ENCODE results near the gene CPEB2.
A peak's percentile ranks its signal among the peaks of the same experiment; 100 is the strongest.

Gene CPEB2

GRCh38 chr4:15001869-15002658 is at the start of gene CPEB2:
CPEB2 (plus strand) TSS chr4:15002481; CDS start chr4:15002674, 193 bp downstream.
- peak; percentile 83 for DNase-seq (ENCODE audit: low read depth)

GRCh38 chr4:14958436-14958835 is 43.8 kb upstream of the CPEB2 start:
- DNase-seq (ENCODE audit: low read depth), result no peak

GRCh38 chr4:14961292-14961691 is 41.0 kb upstream of the CPEB2 start:
- no peak for DNase-seq (ENCODE audit: low read depth)

- DNase-seq (ENCODE audit: low read depth), result no peak
Observed at GRCh38 chr4:14965071-14965470, 37.2 kb upstream of the CPEB2 start.

- no peak for DNase-seq (ENCODE audit: low read depth)
Observed at GRCh38 chr4:14967982-14968381, 34.3 kb upstream of the CPEB2 start.

- no peak for DNase-seq (ENCODE audit: low read depth)
Observed at GRCh38 chr4:14977830-14978229, 24.5 kb upstream of the CPEB2 start.

- no peak for DNase-seq (ENCODE audit: low read depth)
Observed at GRCh38 chr4:14984448-14984847, 17.8 kb upstream of the CPEB2 start.

GRCh38 chr4:14985161-14985560 is 17.1 kb upstream of the CPEB2 start:
- no peak for DNase-seq (ENCODE audit: low read depth)

- no peak for DNase-seq (ENCODE audit: low read depth)
Observed at GRCh38 chr4:14985843-14986242, 16.4 kb upstream of the CPEB2 start.

GRCh38 chr4:14987054-14987453 is 15.2 kb upstream of the CPEB2 start:
- no peak for DNase-seq (ENCODE audit: low read depth)

- DNase-seq (ENCODE audit: low read depth), result no peak
Observed at GRCh38 chr4:14990484-14990883, 11.8 kb upstream of the CPEB2 start.

GRCh38 chr4:14994242-14994641 is 8.0 kb upstream of the CPEB2 start:
- no peak for DNase-seq (ENCODE audit: low read depth)

- peak; percentile 84 for DNase-seq (ENCODE audit: low read depth)
Observed at GRCh38 chr4:15001248-15001868, 923 bp upstream of the CPEB2 start.

- peak; percentile 45 for DNase-seq (ENCODE audit: low read depth)
Observed at GRCh38 chr4:15002659-15003400, 549 bp downstream of the CPEB2 start.

GRCh38 chr4:15003401-15003890 is 1.2 kb downstream of the CPEB2 start:
- DNase-seq (ENCODE audit: low read depth), result no peak

GRCh38 chr4:15003891-15004738 is 1.8 kb downstream of the CPEB2 start:
- DNase-seq (ENCODE audit: low read depth), result no peak

GRCh38 chr4:15004739-15005301 is 2.5 kb downstream of the CPEB2 start:
- DNase-seq (ENCODE audit: low read depth), result no peak

GRCh38 chr4:15005474-15006115 is 3.3 kb downstream of the CPEB2 start:
- DNase-seq (ENCODE audit: low read depth), result no peak

GRCh38 chr4:15006416-15007024 is 4.2 kb downstream of the CPEB2 start:
- DNase-seq (ENCODE audit: low read depth), result no peak

- DNase-seq (ENCODE audit: low read depth), result no peak
Observed at GRCh38 chr4:15007201-15007600, 4.9 kb downstream of the CPEB2 start.

All from GM04503 (cell line).